GM12892 (cell line): Measurements from ENCODE around the gene PKP1.

Experiments
- POLR2A ChIP-seq: IDR thresholded peaks from 2 replicates; pipeline ENCODE4 v1.6.1; 2011; ENCODE audit warnings: low read depth, low read length, control low read depth
- POLR2AphosphoS5 ChIP-seq: IDR thresholded peaks from 2 replicates; pipeline ENCODE4 v1.6.1; 2011; ENCODE audit warnings: low read depth, low read length, control low read depth

GRCh38 chr1:201321826-201322390, 38.6 kb downstream of the PKP1 start:
- TF ChIP-seq POLR2A (no peak), POLR2AphosphoS5 (no peak)
